Measurements from ENCODE around the gene MAP2K4.
"Not testable (repeated sequence)": the region's sequence is repeated elsewhere in the genome, so short reads cannot be mapped to it uniquely, and the experiment has no call there.

Gene MAP2K4

DNA sequence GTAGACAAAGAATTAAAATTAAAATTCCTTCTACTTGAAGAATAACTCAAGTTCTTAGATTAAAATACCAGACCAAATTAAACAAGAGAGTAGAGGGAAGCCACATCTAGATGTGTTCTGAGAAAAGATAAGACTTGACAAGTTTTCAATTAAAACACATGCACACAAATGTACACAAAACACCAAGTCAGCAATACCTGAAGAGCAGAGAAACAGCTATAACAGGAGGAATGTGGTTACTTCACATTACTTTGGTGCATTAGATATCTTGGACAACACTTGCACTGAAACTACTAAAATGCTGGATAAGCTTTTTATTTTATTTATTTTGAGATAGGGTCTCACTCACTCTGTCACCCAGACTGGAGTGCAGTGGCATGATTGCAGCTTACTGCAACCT lies 113.9 kb downstream of the MAP2K4 start:
- DNase-seq (ENCODE audit: low read depth) = no peak
- H3K4me3 ChIP-seq (ENCODE audit: low read length) = no peak overlapping the region
- TF ChIP-seq, protein P1, sequence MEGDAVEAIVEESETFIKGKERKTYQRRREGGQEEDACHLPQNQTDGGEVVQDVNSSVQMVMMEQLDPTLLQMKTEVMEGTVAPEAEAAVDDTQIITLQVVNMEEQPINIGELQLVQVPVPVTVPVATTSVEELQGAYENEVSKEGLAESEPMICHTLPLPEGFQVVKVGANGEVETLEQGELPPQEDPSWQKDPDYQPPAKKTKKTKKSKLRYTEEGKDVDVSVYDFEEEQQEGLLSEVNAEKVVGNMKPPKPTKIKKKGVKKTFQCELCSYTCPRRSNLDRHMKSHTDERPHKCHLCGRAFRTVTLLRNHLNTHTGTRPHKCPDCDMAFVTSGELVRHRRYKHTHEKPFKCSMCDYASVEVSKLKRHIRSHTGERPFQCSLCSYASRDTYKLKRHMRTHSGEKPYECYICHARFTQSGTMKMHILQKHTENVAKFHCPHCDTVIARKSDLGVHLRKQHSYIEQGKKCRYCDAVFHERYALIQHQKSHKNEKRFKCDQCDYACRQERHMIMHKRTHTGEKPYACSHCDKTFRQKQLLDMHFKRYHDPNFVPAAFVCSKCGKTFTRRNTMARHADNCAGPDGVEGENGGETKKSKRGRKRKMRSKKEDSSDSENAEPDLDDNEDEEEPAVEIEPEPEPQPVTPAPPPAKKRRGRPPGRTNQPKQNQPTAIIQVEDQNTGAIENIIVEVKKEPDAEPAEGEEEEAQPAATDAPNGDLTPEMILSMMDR (conservative IDR thresholded peaks at IDR 0.05; ENCODE audit: low read length) = no peak

DNA sequence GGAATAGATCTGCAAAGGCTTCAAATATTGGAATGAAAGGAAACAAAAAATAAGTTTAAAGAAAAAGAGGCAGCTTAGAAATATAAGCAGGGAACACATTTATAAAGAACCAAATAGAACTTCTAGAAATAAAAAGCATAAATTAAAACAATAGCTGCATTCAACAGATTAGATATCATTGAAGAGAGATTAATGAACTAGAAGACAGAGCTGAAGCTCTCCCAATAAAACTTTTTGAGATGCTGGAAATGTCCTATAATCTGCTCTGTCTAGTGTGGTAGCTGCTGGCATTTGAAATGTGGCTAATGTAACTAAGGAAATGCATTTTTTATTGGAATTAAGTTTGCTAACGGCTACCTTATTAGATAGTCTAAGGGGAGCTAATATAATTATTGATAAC lies 115.6 kb downstream of the MAP2K4 start:
- no peak overlapping the region for H3K4me3 ChIP-seq (ENCODE audit: low read length)
- TF ChIP-seq, protein P1 (conservative IDR thresholded peaks at IDR 0.05; ENCODE audit: low read length) = no peak
- no peak for DNase-seq (ENCODE audit: low read depth)

DNA sequence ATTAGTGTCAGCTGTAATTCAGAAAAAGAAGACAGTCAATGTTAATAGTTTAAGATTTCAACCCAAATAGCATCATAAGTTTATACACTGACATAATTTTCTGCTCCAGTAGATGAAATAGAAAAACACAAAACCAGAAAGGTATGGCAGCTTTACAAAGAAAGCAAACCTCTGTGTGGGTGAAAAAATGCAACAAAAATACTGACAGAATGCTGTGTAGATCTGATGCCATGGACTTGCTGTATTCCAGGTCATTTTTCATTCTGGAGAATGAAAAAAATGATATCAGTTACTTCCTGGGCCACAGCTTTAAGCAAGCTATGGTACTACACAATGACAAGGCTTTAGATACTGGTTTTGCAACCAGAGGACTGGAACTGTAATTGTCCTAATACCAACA lies 116.0 kb downstream of the MAP2K4 start:
- TF ChIP-seq, protein P1 (conservative IDR thresholded peaks at IDR 0.05; ENCODE audit: low read length) = no peak
- no peak overlapping the region for H3K4me3 ChIP-seq (ENCODE audit: low read length)
- no peak for DNase-seq (ENCODE audit: low read depth)

DNA sequence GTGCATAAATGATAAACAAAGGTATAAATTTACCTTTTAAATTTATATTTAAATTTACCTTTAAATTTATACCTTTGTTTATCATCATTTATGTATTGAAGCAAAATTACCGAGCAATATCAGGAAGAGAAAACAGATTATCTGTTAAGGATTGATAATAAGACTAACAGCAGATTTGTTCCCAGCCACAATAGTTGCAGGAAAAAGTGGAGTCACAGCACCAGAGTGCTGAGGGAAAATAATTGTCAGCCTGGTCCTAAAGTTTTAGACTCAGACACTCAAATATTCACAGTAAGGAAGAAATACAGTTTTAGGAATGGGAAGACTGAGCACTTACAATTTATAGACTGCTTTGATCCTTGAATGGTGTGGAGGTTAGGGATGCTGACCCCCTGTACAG lies 117.2 kb downstream of the MAP2K4 start:
- TF ChIP-seq, protein P1 (conservative IDR thresholded peaks at IDR 0.05; ENCODE audit: low read length) = no peak
- DNase-seq (ENCODE audit: low read depth) = no peak
- no peak overlapping the region for H3K4me3 ChIP-seq (ENCODE audit: low read length)

DNA sequence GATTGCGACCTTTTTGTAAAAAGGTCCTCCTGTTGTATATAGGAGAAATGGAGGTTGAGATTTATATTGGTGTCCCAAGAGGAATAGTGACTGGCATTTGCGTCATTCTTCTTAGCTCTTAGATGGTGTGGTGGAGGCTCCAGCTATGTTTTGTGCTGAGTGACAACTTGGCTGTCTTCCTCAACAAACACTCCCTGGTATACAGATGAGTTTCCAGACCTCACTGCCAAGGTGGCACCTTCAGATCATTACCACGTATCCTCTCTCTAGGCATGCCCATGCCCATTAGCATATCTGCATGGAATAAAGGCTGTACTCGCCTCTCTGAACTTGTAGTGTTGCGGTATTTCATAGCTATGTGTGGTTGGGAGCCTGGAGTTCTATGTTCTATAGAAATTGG lies 120.0 kb downstream of the MAP2K4 start:
- DNase-seq (ENCODE audit: low read depth) = no peak
- TF ChIP-seq, protein P1 (conservative IDR thresholded peaks at IDR 0.05; ENCODE audit: low read length) = no peak
- no peak overlapping the region for H3K4me3 ChIP-seq (ENCODE audit: low read length)

DNA sequence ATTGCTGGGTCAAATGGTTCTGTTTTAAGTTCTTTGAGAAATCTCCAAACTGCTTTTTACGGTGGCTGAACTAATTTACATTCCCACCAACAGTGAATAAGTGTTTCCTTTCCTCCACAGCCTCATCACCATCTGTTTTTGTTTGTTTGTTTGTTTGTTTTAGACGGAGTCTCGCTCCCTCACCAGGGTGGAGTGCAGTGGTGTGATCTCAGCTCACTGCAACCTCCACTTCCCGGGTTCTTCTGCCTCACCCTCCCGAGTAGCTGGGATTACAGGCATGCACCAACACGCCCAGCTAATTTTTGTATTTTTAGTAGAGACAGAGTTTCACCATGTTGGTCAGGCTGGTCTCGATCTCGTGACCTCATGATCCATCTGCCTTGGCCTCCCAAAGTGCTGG lies 141.5 kb downstream of the MAP2K4 start:
- DNase-seq (ENCODE audit: low read depth); H3K4me3 ChIP-seq (ENCODE audit: low read length): not testable (repeated sequence)

DNA sequence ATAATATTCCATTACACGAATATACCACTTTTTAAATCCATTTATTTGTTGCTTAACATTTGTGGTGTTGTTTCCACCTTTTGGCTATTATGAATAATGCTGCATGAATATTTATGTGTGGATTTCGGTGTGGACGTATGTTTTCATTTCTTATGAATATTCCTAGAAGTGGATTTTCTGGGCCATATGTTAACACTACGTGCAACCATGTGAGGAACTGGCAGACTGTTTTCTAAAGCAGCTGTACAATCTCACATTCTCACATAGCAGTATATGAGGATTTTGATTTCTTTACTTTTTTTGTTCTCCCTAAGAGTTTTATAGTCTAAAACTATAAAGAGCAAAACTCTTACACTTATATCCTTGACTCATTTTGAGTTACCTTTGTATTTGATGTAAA lies 143.4 kb downstream of the MAP2K4 start:
- TF ChIP-seq, protein P1 (conservative IDR thresholded peaks at IDR 0.05; ENCODE audit: low read length) = no peak
- DNase-seq (ENCODE audit: low read depth) = no peak
- no peak overlapping the region for H3K4me3 ChIP-seq (ENCODE audit: low read length)
